ENCODE measurements around the gene IQGAP1.
"Not testable (repeated sequence)": the region's sequence is repeated elsewhere in the genome, so short reads cannot be mapped to it uniquely, and the experiment has no call there.

IQGAP1 gene

DNA sequence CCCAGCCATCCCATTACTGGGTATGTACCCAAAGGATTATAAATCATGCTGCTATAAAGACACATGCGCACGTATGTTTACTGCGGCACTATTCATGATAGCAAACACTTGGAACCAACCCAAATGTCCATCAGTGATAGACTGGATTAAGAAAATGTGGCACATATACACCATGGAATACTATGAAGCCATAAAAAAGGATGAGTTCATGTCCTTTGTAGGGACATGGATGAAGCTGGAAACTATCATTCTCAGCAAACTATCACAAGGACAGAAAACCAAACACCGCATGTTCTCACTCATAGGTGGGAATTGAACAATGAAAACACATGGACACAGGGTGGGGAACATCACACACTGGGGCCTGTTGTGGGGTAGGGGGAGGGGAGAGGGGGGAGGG lies 22.3 kb downstream of the IQGAP1 start:
- DNase-seq = not testable (repeated sequence)

- no peak for DNase-seq
Observed at GRCh38 chr15:90411176-90411575, 23.1 kb downstream of the IQGAP1 start.

DNA sequence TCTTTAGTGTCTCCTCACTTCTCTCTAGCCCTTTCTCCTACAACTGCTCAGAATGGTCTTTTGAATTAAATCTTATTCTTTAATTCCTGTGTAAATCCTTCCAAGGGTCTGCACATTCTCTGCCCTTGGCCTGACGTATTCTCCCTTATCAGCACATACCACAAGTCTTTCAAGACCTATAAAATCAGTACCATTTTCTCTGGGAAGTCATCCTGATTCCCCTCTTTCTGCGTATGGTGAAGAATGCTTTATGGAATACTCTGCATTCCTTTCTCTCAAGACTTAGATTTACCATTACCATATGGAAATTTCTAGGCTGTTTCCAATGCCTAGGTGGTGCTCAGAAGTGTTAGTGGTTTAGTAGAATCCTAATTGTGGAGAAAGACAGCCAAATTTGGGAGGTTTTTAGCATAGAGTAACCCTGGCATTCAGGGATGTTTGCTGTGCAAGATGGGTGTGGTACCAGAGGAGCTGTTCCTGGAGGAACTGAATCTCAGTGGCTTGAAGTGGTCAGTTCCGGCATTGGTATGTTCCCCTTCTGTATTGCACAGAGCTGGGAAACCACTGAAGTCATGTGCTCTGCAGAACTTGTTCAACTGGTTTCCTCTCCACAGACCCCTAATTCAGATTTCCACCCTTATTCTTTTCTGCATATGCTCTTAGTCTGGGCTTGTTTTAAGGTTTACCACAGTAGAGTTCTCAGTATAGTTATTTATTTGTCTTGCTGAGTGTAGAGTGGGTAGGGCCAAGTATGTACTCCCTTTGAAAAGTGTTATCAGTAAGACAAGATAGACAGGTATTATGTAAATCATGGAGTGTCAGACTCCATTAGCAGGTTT lies 24.5 kb downstream of the IQGAP1 start:
- no peak for DNase-seq

DNA sequence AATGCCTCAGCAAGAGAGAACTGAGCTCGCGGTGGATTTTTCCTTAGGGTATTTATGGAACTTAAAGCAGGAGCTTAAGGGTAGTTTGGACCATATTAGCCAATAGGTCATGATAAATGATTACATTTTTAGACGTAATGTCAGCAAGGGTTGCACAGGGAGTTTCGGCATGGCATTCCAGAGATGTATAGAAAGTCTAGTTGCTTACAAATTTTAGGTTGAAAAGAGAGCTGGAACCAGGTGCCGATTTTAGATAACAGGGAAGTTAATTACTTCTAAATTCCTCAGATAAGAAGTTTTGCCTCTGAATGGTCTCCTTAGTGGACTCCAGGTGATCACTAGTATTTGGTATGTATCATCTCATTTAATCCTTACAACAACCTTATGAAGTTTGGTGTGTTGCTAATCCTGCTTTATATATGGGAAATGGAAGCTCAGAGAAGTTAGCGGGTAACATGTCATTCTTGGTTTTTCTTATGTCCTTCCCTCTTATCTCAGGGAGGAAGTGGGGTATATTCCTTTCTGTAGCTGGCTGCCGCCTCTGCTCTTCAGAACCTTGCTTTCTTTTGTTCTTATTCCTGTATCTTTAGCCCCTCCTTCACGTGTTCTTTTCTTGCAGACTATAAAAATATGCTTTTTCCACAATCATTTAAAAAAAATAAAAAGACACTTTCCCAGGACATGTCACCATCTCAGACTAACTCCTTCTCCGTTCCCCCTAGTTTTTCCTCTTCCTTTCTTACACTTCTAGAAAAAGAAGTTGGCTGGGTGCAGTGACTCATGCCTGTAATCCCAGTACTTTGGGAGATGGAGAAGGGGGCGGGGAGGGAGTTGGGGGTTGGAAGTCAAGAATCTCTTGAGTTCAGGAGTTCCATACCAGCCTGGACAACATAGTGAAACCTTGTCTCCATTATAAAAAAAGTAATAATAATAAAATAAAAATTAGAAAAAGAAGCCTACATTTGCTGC lies 25.7 kb downstream of the IQGAP1 start:
- no peak for DNase-seq

DNA sequence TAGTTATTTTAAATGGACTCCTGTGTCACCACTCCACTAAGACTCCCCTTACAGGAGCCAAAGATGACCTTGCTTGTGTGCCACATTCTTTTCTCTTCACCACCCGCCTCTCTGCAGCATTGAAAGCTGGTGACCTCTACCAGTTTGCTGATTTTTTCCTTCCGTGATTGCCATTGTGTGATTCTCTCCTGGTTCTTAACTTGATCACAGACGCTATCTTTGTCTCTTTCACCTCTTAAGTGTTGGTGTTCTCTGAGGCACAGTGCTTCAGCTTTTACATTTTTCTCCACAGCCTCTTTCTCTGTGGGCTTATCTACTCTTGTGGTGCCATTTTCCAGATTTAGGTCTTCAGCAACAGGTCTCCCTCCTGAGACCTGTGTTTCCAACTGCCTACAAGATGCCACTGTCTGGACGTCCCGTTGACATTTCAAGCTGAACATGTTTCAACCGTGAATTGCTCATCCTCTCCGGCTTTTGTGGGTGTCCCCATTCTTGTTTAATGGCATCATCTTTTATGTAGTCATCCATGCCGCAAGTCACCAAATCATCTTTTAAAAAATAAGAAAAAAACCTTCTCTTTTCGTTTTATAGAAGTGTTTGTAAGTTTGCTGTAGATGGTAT lies 26.5 kb downstream of the IQGAP1 start:
- no peak for DNase-seq

GRCh38 chr15:90416052-90416451 lies 28.0 kb downstream of the IQGAP1 start:
- not testable (repeated sequence) for DNase-seq

DNA sequence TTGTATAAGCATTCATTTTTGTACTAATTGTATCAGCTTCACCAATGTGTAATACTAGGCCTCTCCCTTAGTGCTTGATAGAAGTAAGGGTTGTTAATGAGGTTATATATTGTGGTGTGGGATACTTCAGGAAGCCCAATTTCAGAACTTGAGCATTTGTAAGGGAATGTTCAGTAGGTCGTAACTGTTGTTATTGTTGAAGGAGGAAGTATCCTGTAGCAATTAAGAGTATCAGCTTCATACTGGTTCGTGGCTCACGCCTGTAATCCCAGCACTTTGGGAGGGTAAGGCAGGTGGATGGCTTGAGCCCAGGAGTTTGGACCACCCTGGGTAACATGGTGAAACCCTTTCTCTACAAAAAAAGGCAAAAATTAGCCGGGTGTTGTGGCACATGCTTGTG lies 30.6 kb downstream of the IQGAP1 start:
- no peak for DNase-seq

DNA sequence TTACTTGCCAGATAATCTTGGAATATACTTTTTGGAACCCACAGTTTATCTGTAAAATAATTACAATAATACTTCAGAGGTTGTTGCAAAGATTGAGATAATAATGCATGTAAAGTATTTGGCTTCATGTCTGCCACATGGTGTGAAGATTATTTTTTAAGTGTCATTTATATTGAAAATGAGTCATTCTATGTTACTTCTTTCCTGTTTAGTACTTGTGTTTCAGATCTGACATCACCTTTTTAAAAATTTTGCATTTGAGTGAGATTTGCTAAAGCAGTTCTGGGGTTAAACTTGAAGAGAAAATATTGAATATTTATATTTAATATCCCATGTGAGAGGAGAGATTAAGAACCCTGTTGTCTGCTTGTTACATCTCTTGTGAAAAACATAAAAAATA lies 31.2 kb downstream of the IQGAP1 start:
- DNase-seq = no peak

- DNase-seq = no peak
Observed at GRCh38 chr15:90419738-90420406, 31.8 kb downstream of the IQGAP1 start.

DNA sequence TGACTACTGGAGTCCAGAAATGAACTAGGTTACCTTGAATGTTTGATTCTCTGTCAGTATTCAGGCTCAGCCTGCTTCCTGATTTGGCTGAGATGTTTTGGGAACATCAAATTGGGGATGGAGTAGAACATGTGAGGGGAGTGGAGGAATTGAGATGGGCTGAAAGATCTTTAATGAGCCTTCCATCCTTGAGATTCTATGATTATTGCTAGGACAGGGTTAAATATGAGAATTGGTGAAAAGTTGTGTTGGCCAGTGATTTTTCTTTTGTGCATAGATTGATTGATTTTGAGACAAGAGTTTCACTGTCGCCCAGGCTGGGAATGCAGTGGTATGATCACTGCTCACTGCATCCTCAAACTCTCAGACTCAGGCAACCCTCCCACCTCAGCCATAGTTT lies 32.4 kb downstream of the IQGAP1 start:
- no peak for DNase-seq

- no peak for DNase-seq
Observed at GRCh38 chr15:90421527-90421926, 33.5 kb downstream of the IQGAP1 start.

- no peak for DNase-seq
Observed at GRCh38 chr15:90422043-90422442, 34.0 kb downstream of the IQGAP1 start.

- no peak for DNase-seq
Observed at GRCh38 chr15:90422936-90423335, 34.9 kb downstream of the IQGAP1 start.

- DNase-seq = no peak
Observed at GRCh38 chr15:90423801-90424319, 35.8 kb downstream of the IQGAP1 start.

DNA sequence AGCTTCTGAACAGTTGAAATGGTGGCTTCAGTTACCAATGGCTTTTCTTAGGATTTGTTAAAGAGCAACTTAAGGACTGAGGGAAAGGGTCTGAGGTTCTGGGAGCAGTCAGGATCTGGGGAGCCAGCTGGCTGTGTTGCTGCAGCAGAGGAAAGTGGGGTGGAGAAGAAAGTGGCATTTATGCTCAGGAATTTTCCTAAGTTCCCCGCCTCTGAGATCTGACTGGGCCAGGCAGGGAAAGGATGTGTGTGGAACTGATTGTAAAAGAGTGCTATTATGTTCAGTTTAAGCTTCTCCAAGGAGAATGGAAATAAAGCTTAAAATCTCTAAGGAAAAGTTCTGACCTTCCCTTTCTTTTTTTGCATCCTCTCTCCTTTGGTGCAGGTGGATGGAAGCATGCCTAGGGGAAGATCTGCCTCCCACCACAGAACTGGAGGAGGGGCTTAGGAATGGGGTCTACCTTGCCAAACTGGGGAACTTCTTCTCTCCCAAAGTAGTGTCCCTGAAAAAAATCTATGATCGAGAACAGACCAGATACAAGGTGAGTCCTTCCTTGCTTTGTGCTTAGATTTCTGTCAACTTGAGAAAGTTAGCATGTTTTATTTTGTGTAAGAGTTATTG lies 37.8 kb downstream of the IQGAP1 start:
- DNase-seq = no peak

DNA sequence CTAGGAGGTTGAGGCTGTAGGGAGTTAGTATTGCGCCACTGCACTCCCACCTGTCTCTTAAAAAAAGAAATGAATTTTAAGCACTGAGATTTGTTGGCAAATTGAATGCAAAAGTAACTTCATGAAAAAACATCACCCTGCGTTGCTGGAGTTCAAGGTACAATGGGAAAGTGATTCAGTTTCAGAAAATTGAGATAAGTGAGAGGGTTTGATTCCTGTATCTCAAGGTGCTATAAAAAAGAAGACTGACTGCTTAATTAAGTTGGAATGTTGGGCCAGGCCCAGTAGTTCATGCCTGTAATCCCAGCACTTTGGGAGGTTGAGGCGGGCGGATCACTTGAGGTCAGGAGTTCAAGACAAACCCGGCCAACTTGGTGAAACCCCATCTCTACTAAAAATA lies 39.1 kb downstream of the IQGAP1 start:
- no peak for DNase-seq

- DNase-seq = no peak
Observed at GRCh38 chr15:90432253-90432652, 44.2 kb downstream of the IQGAP1 start.

DNA sequence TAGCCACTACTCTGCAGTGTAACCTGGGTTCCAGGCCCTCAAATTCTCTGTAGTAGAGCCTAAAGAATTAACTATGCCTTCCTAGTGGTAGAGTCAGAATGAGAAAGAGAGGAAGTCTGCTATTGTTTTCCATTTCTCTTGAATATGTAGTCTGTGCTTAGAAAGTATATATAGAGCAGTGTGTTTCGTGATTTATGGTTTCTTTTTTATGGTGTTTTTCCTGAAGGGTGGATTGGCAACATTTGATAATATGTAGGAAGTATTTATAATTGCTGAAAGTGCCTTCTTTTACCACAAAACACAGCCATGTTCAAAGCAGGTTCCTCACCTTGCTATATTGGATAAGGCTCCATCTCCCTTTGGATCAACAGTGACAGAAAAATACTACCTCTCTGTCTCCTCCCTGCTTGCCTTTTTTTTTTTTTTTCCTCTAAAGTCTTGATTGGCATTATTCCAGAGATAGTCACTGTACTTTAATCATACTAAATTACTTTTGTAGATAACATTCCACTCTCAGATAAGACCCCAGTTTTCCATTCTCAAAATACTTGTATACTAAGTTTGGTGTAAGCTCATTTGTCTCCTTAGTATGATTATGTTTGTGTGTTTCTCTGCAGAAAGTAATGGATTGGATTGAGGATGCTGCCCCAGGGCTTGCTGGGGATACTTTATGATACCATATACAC lies 47.8 kb downstream of the IQGAP1 start:
- DNase-seq = no peak

DNA sequence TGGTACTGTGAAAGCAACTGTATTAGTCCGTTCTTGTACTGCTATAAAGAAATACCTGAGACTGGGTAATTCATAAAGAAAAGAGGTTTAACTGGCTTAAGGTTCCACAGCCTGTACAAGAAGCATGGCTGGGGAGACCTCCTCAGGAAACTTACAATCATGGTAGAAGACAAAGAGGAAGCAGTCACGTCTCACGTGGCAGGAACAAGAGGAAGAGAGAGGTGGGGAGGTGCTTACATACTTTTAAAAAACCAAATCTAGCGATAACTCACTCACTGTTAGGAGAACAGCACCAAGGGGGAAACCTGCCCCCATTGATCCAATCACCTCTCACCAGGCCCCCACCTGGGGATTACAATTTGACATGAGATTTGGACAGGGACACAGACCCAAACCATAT lies 48.9 kb downstream of the IQGAP1 start:
- no peak for DNase-seq

DNA sequence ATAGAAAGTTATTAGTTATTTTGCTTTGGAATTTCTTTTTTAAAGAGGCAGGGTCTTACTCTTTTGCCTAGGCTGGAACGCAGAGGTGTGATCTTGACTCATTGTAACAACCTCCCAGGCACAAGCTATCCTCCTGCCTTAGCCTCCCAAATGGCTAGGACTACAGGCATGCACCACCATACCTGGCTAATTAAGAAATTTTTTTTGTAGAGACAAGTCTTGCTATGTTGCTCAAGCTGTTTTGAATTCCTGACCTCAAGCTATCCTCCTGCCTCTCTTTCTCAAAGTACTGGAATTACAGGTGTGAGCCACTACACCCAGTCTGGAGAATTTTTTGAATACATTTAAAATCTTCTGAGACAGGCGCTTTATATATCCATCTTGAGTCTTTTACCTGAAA lies 49.5 kb downstream of the IQGAP1 start:
- no peak for DNase-seq

- no peak for DNase-seq
Observed at GRCh38 chr15:90439946-90440345, 51.9 kb downstream of the IQGAP1 start.

GRCh38 chr15:90441027-90441426 lies 53.0 kb downstream of the IQGAP1 start:
- DNase-seq = no peak
